Skeletal muscle cell (primary cell): ENCODE data around the gene MAML3.

Source experiments
- DNase-seq: peaks from one replicate; pipeline ENCODE4 v3.0.0-alpha.2; 2010; ENCODE audit warnings: low read depth
- H3K4me3 ChIP-seq: 2 replicates; pipeline ENCODE4 v1.5.1; 2011; ENCODE audit warnings: low read depth, mild to moderate bottlenecking, control low read depth, low read length, moderate library complexity

Gene MAML3

DNA sequence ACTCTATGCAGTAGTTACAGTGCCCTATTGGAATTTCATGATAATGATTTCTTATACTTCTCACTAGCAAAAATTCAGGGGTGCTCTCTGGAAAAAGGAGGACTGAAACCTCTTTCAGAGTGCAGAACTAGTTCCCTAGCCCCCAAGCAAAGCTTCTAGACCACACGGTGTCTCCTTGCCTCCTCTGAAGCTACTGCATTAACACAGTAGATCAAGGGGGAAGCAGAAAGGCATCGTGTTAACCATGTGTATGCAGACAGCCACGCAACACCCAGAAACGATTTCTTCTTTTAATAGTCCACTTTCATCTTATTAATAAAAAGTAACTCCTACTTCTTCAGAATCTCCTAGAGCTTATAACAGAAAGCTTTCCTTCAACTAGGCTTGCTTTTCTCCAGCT, 44.7 kb downstream of the MAML3 start:
- no peak overlapping the region for H3K4me3 ChIP-seq
- DNase-seq: no peak

DNA sequence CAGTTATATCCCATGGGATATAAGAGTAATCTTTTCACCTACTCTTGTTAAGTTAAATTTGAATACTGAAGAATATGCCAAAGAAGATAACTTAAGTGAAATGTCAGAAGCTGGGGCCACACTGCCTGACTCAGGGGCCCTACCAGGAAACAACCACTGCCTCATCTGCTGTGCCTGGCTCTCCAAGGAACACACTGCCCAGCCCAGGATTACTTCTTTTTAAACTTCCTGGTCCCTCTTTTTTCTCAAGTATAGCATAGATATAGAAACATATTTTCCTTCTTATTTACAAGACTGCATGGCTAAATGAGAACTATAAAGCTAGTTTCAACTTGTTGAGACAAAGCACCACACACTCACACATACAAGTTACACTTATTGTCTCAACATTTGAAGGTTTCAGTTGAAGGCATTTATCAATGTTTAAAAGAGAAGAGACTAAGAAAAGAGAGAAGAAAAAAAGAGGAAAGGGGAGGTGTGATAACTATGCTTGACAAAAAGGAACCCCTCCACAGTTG, 45.2 kb downstream of the MAML3 start:
- DNase-seq: no peak
- no peak overlapping the region for H3K4me3 ChIP-seq

- no peak overlapping the region for H3K4me3 ChIP-seq
- DNase-seq: no peak
Observed at GRCh38 chr4:140108243-140108642, 45.7 kb downstream of the MAML3 start.

GRCh38 chr4:140106289-140106844, 47.6 kb downstream of the MAML3 start:
- no peak for DNase-seq

DNA sequence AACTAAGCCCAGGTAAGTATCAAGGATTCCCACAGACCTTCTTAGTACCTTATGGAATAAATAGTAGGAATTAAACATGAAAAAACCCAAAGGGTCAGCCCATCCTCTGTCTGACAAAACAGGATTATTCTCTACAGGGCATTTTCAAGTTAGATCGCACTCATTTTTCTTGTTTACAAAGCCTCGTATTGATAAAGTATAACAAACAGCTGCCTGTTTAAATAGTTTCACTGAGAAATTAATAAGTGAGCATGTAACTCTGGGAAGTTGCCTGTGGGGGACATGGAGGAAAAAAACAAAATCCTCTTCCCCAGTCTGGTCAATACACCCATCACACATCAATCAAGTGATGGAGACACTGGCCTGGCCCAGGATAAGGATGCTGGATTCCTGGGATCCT, 48.5 kb downstream of the MAML3 start:
- no peak for DNase-seq
- no peak overlapping the region for H3K4me3 ChIP-seq

More at GRCh38 chr4:140106289-140106844, 47.6 kb downstream of the MAML3 start:
- H3K4me3 ChIP-seq: no peak overlapping the region

DNA sequence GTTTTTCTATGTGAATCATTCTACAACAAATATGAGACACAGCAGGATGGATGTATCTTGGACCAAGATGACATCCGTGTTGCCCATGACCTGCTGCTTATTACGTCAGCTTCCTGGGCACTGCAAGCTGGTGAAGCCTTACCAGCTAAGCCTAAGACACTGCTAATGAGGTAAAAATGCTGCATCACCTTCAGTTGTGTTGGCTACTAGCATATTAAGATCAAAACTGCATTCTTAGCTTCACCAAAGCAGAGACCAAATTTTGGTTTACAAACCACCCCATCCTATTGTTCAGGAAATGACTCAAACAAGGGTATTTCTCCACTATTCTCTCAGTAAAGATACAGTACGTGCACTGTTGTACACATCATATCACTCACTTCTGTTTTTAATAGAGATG, 50.3 kb downstream of the MAML3 start:
- DNase-seq: no peak
- no peak overlapping the region for H3K4me3 ChIP-seq

- no peak for DNase-seq
- no peak overlapping the region for H3K4me3 ChIP-seq
Observed at GRCh38 chr4:140102421-140102820, 51.6 kb downstream of the MAML3 start.

GRCh38 chr4:140100771-140101170, 53.2 kb downstream of the MAML3 start:
- H3K4me3 ChIP-seq: no peak overlapping the region
- DNase-seq: no peak

GRCh38 chr4:140099983-140100382, 54.0 kb downstream of the MAML3 start:
- H3K4me3 ChIP-seq: no peak overlapping the region
- no peak for DNase-seq

DNA sequence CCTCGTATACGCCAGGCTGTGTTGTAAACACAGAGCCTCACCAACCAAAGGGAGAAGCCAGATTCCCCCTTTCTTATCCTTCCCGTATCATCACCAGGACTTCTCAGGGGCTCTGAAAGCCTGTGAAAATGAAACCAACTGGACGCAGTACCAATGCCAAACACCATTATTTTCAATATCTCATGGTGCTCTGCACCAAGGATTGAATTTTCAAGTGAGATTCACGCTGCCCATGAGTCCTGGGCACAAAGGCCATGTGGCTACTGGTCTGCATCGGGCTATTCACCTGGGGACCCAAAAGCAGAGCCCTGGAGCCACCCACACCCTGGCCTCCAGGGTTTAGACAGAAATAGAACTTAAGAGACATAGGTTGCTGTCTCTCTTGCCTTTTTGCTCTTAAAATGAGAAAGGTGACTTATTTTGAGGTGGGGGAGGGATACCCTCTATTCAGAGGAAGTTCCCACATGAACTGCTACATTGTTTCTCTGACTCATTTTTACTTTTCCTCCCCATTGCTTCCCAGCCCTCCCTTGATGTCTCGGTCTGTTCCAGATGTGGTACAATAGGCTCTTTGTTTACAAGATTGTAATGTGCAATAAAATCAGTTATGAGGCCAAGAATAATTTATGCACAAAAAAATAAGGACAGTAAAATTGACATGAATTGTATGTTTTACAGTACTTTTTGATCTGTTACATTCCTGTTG, 55.4 kb downstream of the MAML3 start:
- H3K4me3 ChIP-seq: no peak overlapping the region
- no peak for DNase-seq

DNA sequence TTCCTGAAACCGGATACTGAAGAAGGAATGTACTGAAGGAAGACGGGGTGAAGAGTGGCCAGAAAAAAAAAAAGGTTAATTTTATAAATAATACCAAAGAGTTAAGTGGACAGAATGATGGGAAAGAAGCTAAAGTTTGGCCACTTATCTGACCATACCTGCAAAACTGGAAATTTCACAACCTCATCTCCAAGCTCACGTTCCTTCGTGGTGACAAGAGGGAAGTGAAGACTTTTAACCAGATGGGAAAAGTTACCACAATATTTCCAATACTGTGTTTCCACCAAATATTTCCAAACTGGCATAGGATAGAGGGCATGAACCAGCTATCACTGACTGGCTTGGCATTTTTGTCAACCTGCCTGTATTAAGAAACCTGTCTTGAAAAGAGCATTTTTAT, 56.4 kb downstream of the MAML3 start:
- H3K4me3 ChIP-seq: no peak overlapping the region
- DNase-seq: no peak

DNA sequence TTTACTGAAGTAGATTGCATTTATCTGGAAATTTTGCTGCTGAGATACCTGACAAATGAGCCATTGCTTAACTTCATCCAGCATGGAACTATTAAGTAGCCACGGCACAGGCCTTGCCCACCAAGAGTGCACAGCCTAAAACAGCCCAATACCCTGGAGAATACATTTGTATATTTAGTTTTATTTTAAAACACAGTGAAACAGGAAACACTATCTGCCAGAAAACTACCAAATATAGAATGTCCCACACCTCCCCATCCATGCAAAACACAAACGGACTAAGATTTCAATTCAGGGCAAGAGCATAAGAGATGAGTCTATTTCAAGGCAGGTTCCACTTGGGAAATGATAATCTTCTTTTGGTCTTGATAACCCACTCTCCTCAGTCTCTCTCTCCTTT, 57.1 kb downstream of the MAML3 start:
- no peak for DNase-seq
- no peak overlapping the region for H3K4me3 ChIP-seq

- DNase-seq: no peak
- no peak overlapping the region for H3K4me3 ChIP-seq
Observed at GRCh38 chr4:140096483-140096861, 57.5 kb downstream of the MAML3 start.

DNA sequence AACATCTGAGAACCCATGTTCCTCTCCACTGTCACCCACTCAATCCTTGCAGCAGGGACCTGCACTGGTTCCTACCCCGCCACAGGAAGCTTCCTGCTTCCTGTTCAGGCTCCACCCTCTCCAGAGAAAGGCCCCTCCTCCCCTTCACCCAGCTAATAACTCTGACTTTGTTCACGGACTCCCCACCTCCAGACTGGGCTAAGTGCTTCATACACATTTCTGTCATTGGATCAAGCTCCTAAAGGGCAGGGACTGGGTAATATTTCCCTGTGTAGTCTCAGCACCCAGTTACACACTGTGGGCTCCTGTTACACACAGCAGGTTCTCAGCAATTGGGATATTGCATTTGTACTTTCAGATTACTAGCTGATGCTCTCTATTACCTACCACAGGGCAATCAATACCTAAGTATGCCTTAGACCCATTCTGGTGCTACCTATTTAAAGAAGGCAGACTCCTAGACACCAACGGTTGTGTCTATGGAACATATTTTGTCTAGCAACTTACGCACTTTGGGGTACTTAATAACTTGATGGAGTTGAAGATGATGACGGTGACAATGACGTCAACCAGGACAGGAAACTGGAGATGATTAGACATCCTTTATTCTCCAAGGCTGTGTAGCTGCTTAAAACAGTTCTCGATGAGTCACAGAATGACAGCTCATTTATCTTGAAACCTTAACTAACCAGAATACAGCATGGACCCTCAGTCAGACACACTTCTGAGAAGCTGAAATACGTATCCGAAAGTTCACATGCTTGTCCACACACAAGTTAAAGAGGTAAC, 58.1 kb downstream of the MAML3 start:
- H3K4me3 ChIP-seq: no peak overlapping the region
- DNase-seq: peak; percentile 96

GRCh38 chr4:140094438-140095420, 59.3 kb downstream of the MAML3 start:
- H3K4me3 ChIP-seq: no peak overlapping the region
- no peak for DNase-seq

GRCh38 chr4:140092094-140092851, 61.7 kb downstream of the MAML3 start:
- no peak for DNase-seq
- H3K4me3 ChIP-seq: peak overlapping the region; percentile 25

DNA sequence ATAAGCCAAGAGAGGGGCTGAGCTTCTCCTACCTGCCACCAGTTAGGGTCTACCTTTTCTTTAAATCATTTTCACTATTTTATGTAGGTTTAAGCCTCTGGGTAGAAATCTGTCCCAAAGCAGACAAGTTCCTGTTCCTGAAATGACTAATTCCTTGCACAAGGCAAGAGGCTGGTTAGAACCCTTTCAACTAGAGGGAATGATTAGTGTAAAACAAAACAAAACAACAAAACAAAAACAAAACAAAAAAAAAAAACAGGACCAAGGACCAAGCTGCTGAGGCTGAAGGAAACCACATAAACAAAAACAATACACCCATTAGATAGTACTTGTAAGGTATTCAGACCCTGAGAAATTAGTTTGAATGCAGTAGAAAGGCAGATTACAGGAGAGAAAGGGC, 62.7 kb downstream of the MAML3 start:
- DNase-seq: no peak

DNA sequence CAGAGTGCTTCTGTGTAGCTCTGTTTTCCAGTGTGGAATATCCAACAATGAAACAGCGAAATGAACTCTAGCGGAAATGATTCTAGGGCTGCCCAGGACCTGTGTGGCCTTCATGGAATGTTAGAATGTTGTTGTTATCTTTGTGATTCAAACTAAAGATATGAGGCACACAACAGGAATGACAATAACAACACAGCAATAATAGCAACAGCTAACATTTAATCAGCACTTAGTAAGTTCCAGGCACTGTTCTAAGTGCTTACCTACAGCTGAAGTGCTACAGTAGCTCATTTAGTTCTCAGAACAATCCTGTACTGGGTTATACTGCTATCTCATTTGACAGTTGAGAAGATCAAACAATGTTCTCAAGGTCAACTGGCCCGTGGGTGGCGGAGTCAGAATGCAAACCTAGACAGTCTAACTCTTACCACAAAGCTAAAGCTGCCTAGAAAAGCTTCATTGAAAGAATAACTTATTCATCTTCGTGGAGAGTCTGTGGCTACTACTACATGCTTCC, 63.7 kb downstream of the MAML3 start:
- no peak overlapping the region for H3K4me3 ChIP-seq
- DNase-seq: no peak

More for the DNA sequence above, 62.7 kb downstream of the MAML3 start:
- H3K4me3 ChIP-seq: no peak overlapping the region
